Bronchial epithelial cell (primary cell): ENCODE results near the gene AMMECR1. TPM values are rescaled to one million over a fixed set of nuclear protein-coding genes. Genes with fewer than 3 reads are reported as not detected.

Source experiments
- DNase-seq: peaks from one replicate; pipeline ENCODE4 v3.0.0-alpha.2; 2010; ENCODE audit warnings: low read depth
- FAIRE-seq: peaks from 2 replicates; lab custom pipeline; 2011; peaks lifted over from hg19 to GRCh38; lab: Jason Lieb, UNC
- H3K27me3 ChIP-seq: 2 replicates; pipeline ENCODE4 v1.5.1; 2011; ENCODE audit warnings: low read length; ENCODE audit not compliant: control insufficient read depth, insufficient read depth
- H3K36me3 ChIP-seq: 2 replicates; pipeline ENCODE4 v1.5.1; 2011; ENCODE audit warnings: low read length; ENCODE audit not compliant: control insufficient read depth, insufficient read depth
- H3K4me3 ChIP-seq: 2 replicates; pipeline ENCODE4 v1.5.1; 2011; ENCODE audit warnings: mild to moderate bottlenecking, low read depth, low read length, control low read depth
- total RNA-seq: library from RNA; depleted of rRNA; stranded (reverse); fragments of >200 nt; gene quantifications from 2 replicates; pipeline ENCODE4 v1.2.1, GENCODE V29; 2014
- TF ChIP-seq, protein P1 (sequence below): IDR thresholded peaks from 2 replicates; pipeline ENCODE4 v1.5.1; 2011; ENCODE audit warnings: mild to moderate bottlenecking, moderate library complexity, low read length, control low read depth, inconsistent platforms; ENCODE audit not compliant: insufficient read depth, severe bottlenecking

Gene AMMECR1
- total RNA-seq, 1 donor from 2014 or later: 19.0 TPM

- no peaks in the 10 kb centered on the region for H3K36me3 ChIP-seq
- TF ChIP-seq, protein P1, sequence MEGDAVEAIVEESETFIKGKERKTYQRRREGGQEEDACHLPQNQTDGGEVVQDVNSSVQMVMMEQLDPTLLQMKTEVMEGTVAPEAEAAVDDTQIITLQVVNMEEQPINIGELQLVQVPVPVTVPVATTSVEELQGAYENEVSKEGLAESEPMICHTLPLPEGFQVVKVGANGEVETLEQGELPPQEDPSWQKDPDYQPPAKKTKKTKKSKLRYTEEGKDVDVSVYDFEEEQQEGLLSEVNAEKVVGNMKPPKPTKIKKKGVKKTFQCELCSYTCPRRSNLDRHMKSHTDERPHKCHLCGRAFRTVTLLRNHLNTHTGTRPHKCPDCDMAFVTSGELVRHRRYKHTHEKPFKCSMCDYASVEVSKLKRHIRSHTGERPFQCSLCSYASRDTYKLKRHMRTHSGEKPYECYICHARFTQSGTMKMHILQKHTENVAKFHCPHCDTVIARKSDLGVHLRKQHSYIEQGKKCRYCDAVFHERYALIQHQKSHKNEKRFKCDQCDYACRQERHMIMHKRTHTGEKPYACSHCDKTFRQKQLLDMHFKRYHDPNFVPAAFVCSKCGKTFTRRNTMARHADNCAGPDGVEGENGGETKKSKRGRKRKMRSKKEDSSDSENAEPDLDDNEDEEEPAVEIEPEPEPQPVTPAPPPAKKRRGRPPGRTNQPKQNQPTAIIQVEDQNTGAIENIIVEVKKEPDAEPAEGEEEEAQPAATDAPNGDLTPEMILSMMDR: no peak
- DNase-seq: peak; percentile 75
- no peak overlapping the region for H3K4me3 ChIP-seq
- FAIRE-seq: no peak
- H3K27me3 ChIP-seq: no peaks in the 10 kb centered on the region
Observed at GRCh38 chrX:110173192-110174175, 144.4 kb downstream of the AMMECR1 start.

GRCh38 chrX:110172215-110172614 is 145.7 kb downstream of the AMMECR1 start:
- TF ChIP-seq, protein P1: no peak
- Histone ChIP-seq H3K4me3 (no peak overlapping the region), H3K36me3 (no peaks in the 10 kb centered on the region), H3K27me3 (no peaks in the 10 kb centered on the region)
- FAIRE-seq (no peak), DNase-seq (no peak)

DNA sequence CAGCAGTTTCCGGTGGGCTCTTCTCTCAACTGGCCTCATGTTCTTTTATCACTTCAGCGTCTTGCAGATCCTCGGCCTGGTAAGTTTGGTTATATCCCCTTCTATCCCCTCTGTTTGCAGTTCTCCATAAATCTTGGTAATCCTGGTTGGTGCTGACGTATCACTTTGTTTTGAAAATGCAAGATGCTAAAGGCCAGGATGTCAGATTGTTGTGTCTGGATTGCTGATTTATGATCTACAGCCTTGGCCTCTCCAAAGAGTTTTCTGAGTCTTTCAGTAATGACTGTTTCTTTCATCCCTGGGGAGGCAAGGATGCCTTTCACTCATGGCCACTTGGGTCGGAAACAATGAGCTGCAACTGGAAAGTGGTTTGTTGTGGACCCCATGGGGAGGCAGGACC is 146.4 kb downstream of the AMMECR1 start:
- FAIRE-seq (no peak), DNase-seq (no peak)
- Histone ChIP-seq H3K27me3 (no peaks in the 10 kb centered on the region), H3K36me3 (no peaks in the 10 kb centered on the region), H3K4me3 (no peak overlapping the region)
- TF ChIP-seq, protein P1: no peak

DNA sequence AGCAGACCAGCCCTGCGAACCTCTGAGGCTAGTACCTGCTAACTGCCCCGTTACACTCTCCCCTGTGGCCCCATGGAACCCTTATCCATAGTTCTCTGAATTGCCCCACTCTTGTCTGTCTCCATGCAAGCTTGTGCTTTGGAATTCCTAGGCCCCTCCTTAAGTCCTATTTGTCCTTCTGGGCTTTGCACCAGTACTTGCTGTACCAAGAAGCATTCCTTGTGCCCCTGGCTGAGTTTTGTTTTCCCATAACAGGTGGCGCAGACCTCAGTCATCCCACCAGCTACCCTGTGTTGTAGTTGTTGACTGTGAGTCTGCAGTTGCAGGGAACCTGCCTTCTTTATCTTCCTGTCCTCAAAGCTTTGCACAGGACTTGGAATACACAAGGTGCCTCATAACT is 147.9 kb downstream of the AMMECR1 start:
- no peaks in the 10 kb centered on the region for H3K36me3 ChIP-seq
- no peak overlapping the region for H3K4me3 ChIP-seq
- no peaks in the 10 kb centered on the region for H3K27me3 ChIP-seq
- no peak for FAIRE-seq
- no peak for DNase-seq
- TF ChIP-seq, protein P1: no peak

- DNase-seq (peak; percentile 71), FAIRE-seq (no peak)
- Histone ChIP-seq H3K36me3 (no peaks in the 10 kb centered on the region), H3K27me3 (no peaks in the 10 kb centered on the region), H3K4me3 (no peak overlapping the region)
- TF ChIP-seq, protein P1: no peak
Observed at GRCh38 chrX:110168585-110168984, 149.3 kb downstream of the AMMECR1 start.
